K562 (cell line): ENCODE results near the gene C1QTNF12. TPM values are rescaled to one million over a fixed set of nuclear protein-coding genes. Genes with fewer than 3 reads are reported as not detected.

Source experiments
- ARHGAP35 ChIP-seq: fragments of 450-650 bp; IDR thresholded peaks from 2 replicates; pipeline ENCODE4 v1.6.1; 2018; ENCODE audit not compliant: partially characterized antibody
- CBFA2T2 ChIP-seq: fragments of 450-650 bp; conservative IDR thresholded peaks from 2 replicates; pipeline ENCODE4 v1.6.1; 2017; ENCODE audit warnings: mild to moderate bottlenecking
- CBX8 ChIP-seq: fragments of 200-600 bp; sonication (generic); IDR thresholded peaks from 2 replicates; pipeline ENCODE4 v1.6.1; 2012; ENCODE audit warnings: borderline replicate concordance, mixed run types, low read depth, mild to moderate bottlenecking, moderate library complexity, mixed read lengths, low read length, control low read depth, inconsistent platforms; ENCODE audit not compliant: poor library complexity, severe bottlenecking; ENCODE audit errors: extremely low read depth
- DACH1 ChIP-seq: fragments of 450-650 bp; IDR thresholded peaks from 2 replicates; pipeline ENCODE4 v1.6.1; 2018; ENCODE audit not compliant: partially characterized antibody
- E2F5 ChIP-seq: sonication (generic); formaldehyde crosslinking; IDR thresholded peaks from 2 replicates; pipeline ENCODE4 v1.8.0; 2022; ENCODE audit warnings: mild to moderate bottlenecking, missing genetic modification reagents
- E2F6 ChIP-seq, 2 experiments: IDR thresholded peaks; 2 replicates each; pipeline ENCODE4 v1.6.1; 2011; ENCODE audit warnings: borderline replicate concordance in 1 of 2, control low read depth in 1 of 2, low read depth in 1 of 2, low read length in 1 of 2, mild to moderate bottlenecking in 1 of 2, mixed read lengths in 1 of 2, moderate library complexity in 1 of 2; ENCODE audit not compliant: insufficient read depth in 1 of 2, insufficient read length in 1 of 2, poor library complexity in 1 of 2, severe bottlenecking in 1 of 2; ENCODE audit errors: extremely low read depth in 1 of 2
- EGR1 ChIP-seq: fragments of 450-650 bp; conservative IDR thresholded peaks from 2 replicates; pipeline ENCODE4 v1.6.1; 2017; ENCODE audit warnings: mild to moderate bottlenecking
- ESRRA ChIP-seq: fragments of 450-650 bp; IDR thresholded peaks from 2 replicates; pipeline ENCODE4 v1.6.1; 2014; ENCODE audit warnings: low read depth, mild to moderate bottlenecking, moderate library complexity, borderline replicate concordance
- GATAD2A ChIP-seq: fragments of 450-650 bp; IDR thresholded peaks from 2 replicates; pipeline ENCODE4 v1.6.1; 2017
- HDAC1 ChIP-seq, 2 experiments: fragments of 450-650 bp; IDR thresholded peaks; 2 replicates each; pipeline ENCODE4 v1.6.1; 2016 to 2017; ENCODE audit warnings: inconsistent platforms in 1 of 2, mild to moderate bottlenecking in 1 of 2, moderate library complexity in 1 of 2
- HMGN3 ChIP-seq: IDR thresholded peaks from 2 replicates; pipeline ENCODE4 v1.6.1; 2011; ENCODE audit warnings: borderline replicate concordance, low read depth, mild to moderate bottlenecking, mixed read lengths, low read length; ENCODE audit not compliant: insufficient read length; ENCODE audit errors: extremely low read depth
- KLF16 ChIP-seq: IDR thresholded peaks from 2 replicates; pipeline ENCODE4 v1.6.1; 2016; ENCODE audit warnings: antibody characterized with exemption
- MAZ ChIP-seq, 2 experiments: fragments of 450-650 bp in 1 of 2; sonication (generic) in 1 of 2; formaldehyde crosslinking; IDR thresholded peaks in 1 of 2; conservative IDR thresholded peaks in 1 of 2; 2 replicates each; pipeline versions ENCODE4 v1.4.0 to v1.5.0; 2020; ENCODE audit warnings: mild to moderate bottlenecking in 1 of 2, missing genetic modification reagents in 1 of 2
- PHTF2 ChIP-seq: fragments of 250-450 bp; sonication (Bioruptor Pico); IDR thresholded peaks from 2 replicates; pipeline ENCODE4 v1.5.0; 2021; ENCODE audit warnings: mild to moderate bottlenecking
- RCOR1 ChIP-seq, 2 experiments: IDR thresholded peaks; 2 replicates each; pipeline ENCODE4 v1.6.1; 2012; ENCODE audit warnings: low read depth in 2 of 2, low read length in 2 of 2, borderline replicate concordance in 1 of 2, improper control_type of control experiment in 1 of 2
- SIN3B ChIP-seq: fragments of 450-650 bp; IDR thresholded peaks from 2 replicates; pipeline ENCODE4 v1.6.1; 2017; ENCODE audit warnings: low read depth, mild to moderate bottlenecking, moderate library complexity
- SMAD2 ChIP-seq: fragments of 150-350 bp; IDR thresholded peaks from 2 replicates; pipeline ENCODE4 v1.6.1; 2014; ENCODE audit warnings: low read depth, mild to moderate bottlenecking, low read length
- ZBTB8A ChIP-seq: fragments of 450-650 bp; IDR thresholded peaks from 2 replicates; pipeline ENCODE4 v1.6.1; 2018; ENCODE audit warnings: mild to moderate bottlenecking, moderate library complexity; ENCODE audit not compliant: partially characterized antibody
- ZNF23 ChIP-seq: fragments of 250-450 bp; sonication (Bioruptor Pico); IDR thresholded peaks from 2 replicates; pipeline ENCODE4 v1.4.0; 2020; ENCODE audit warnings: mild to moderate bottlenecking
- polyA plus RNA-seq, 8 experiments: library from polyadenylated mRNA; depleted of rRNA in 4 of 8; stranded (reverse) in 5 of 8; unstranded in 3 of 8; fragments of >200 nt; fragmentation: Nextera tagmentation in 2 of 8; fragmentation: Illumina TruSeq in 1 of 8; extraction: Ambion mirVana in 2 of 8; extraction: Trizol in 1 of 8; gene quantifications; 2 replicates each; pipeline versions ENCODE4 v1.2.1 to v1.2.3, GENCODE V29; 2011 to 2014; ENCODE audit warnings: inconsistent platforms in 1 of 8, missing spikeins in 1 of 8
- total RNA-seq, 7 experiments: library from RNA; depleted of rRNA in 6 of 7; stranded (reverse); fragments of >200 nt in 6 of 7; fragmentation: Illumina TruSeq in 2 of 7; extraction: Trizol in 2 of 7; gene quantifications; 2 replicates each; pipeline versions ENCODE4 v1.2.1 to v1.2.3, GENCODE V29; 2011 to 2021; ENCODE audit warnings: low replicate concordance in 1 of 7

Gene C1QTNF12
- total and polyA plus RNA-seq, 9 of the 15 experiments (the other 6 are each of a cell fraction or from before 2014, with no cell fraction given) = 0.11 to 4.3 (median 0.93) TPM; not detected in 3

- TF ChIP-seq E2F5 (CRISPR knock-in tag) = 0 out of 2 replicates have a peak, but pooled peaks have one; percentile 28
- no peak; the same call in 1 of the 2 replicates for TF ChIP-seq ESRRA
- peak; percentile 26 for TF ChIP-seq HMGN3
- TF ChIP-seq ZNF23 (CRISPR knock-in tag) = no peak
- no peak for TF ChIP-seq SIN3B
- TF ChIP-seq PHTF2 (CRISPR knock-in tag) = no peak
- peak in 1 of 2 experiments; percentile 51; a peak in 1 of 4 replicates for TF ChIP-seq HDAC1 (IDR thresholded peaks at IDR 0.05)
- TF ChIP-seq GATAD2A = peak; percentile 33; the same call in 1 of the 2 replicates
- peak; percentile 31; the same call in 1 of the 2 replicates for TF ChIP-seq CBFA2T2
- no peak for TF ChIP-seq CBX8
- peak in 1 of 2 experiments; percentile 83; a peak in 3 of 4 replicates for TF ChIP-seq RCOR1 (IDR thresholded peaks at IDR 0.05; ENCODE audit: borderline replicate concordance in 1 of 2, low read depth in 2 of 2, low read length in 2 of 2)
- TF ChIP-seq EGR1 = peak; percentile 96
- TF ChIP-seq ZBTB8A = no peak
- TF ChIP-seq E2F6 (IDR thresholded peaks at IDR 0.05; ENCODE audit: borderline replicate concordance in 1 of 2, extremely low read depth in 1 of 2, insufficient read depth in 1 of 2, insufficient read length in 1 of 2, low read depth in 1 of 2, low read length in 1 of 2, poor library complexity in 1 of 2, severe bottlenecking in 1 of 2) = peak in 1 of 2 experiments; percentile 21
- TF ChIP-seq ARHGAP35 = no peak
- no peak for TF ChIP-seq SMAD2
- TF ChIP-seq MAZ (CRISPR knock-in tag; conservative IDR thresholded peaks at IDR 0.05 in 1 of 2, IDR thresholded peaks at IDR 0.05 in 1 of 2) = peak in 1 of 2 experiments; percentile 63; a peak in 1 of 4 replicates
- TF ChIP-seq KLF16 = 0 out of 2 replicates have a peak, but pooled peaks have one; percentile 20
- TF ChIP-seq DACH1 = no peak
- TF ChIP-seq, all 486 proteins: peak for 25
Measured at GRCh38 chr1:1208713-1209433, 37.6 kb downstream of the C1QTNF12 start (continued).
